H9 (cell line): ENCODE results near the gene APAF1. TPM values are rescaled to one million over a fixed set of nuclear protein-coding genes. Genes with fewer than 3 reads are reported as not detected.

ENCODE experiments used
- DNase-seq: peaks from one replicate; pipeline ENCODE4 v3.0.0-alpha.2; 2017
- H2AFZ ChIP-seq: one replicate; pipeline ENCODE4 v1.6.1; 2013; ENCODE audit warnings: mild to moderate bottlenecking, low read length, control low read depth, moderate library complexity
- H2AK5ac ChIP-seq: 2 replicates; pipeline ENCODE4 v1.6.1; 2013; ENCODE audit warnings: low read length, control low read depth, mixed read lengths; ENCODE audit not compliant: insufficient read length
- H2BK120ac ChIP-seq: one replicate; pipeline ENCODE4 v1.6.1; 2013; ENCODE audit warnings: low read depth, mild to moderate bottlenecking, low read length, control low read depth, inconsistent platforms; ENCODE audit not compliant: poor library complexity, severe bottlenecking
- H2BK12ac ChIP-seq: 2 replicates; pipeline ENCODE4 v1.6.1; 2013; ENCODE audit warnings: low read length, control low read depth, mixed read lengths, low read depth; ENCODE audit not compliant: insufficient read length
- H2BK15ac ChIP-seq: 2 replicates; pipeline ENCODE4 v1.6.1; 2013; ENCODE audit warnings: low read depth, low read length, control low read depth
- H2BK20ac ChIP-seq: one replicate; pipeline ENCODE4 v1.6.1; 2013; ENCODE audit warnings: low read depth, mild to moderate bottlenecking, low read length, control low read depth, inconsistent platforms; ENCODE audit not compliant: poor library complexity, severe bottlenecking
- H2BK5ac ChIP-seq: 2 replicates; pipeline ENCODE4 v1.6.1; 2013; ENCODE audit warnings: low read length, control low read depth, mixed read lengths; ENCODE audit not compliant: insufficient read length
- H3K14ac ChIP-seq: 2 replicates; pipeline ENCODE4 v1.6.1; 2013; ENCODE audit warnings: low read length, control low read depth; ENCODE audit not compliant: insufficient read depth
- H3K18ac ChIP-seq: 2 replicates; pipeline ENCODE4 v1.6.1; 2013; ENCODE audit warnings: low read depth, mild to moderate bottlenecking, mixed read lengths, low read length, control low read depth; ENCODE audit not compliant: insufficient read length
- H3K23ac ChIP-seq: 2 replicates; pipeline ENCODE4 v1.6.1; 2013; ENCODE audit warnings: low read length, control low read depth, mixed read lengths, low read depth; ENCODE audit not compliant: insufficient read length
- H3K23me2 ChIP-seq: 2 replicates; pipeline ENCODE4 v1.6.1; 2013; ENCODE audit warnings: low read depth, mild to moderate bottlenecking, mixed read lengths, low read length, control low read depth; ENCODE audit not compliant: insufficient read length, poor library complexity, severe bottlenecking
- H3K27ac ChIP-seq: 2 replicates; pipeline ENCODE4 v1.5.1; 2013; ENCODE audit warnings: low read length, control low read depth, mixed read lengths, low read depth; ENCODE audit not compliant: insufficient read length
- H3K27me3 ChIP-seq: 2 replicates; pipeline ENCODE4 v1.6.1; 2013; ENCODE audit warnings: low read length, control low read depth, inconsistent platforms; ENCODE audit not compliant: insufficient read depth
- H3K4ac ChIP-seq: 2 replicates; pipeline ENCODE4 v1.6.1; 2013; ENCODE audit warnings: low read depth, mild to moderate bottlenecking, control low read depth, inconsistent platforms, low read length, moderate library complexity
- H3K4me1 ChIP-seq: 2 replicates; pipeline ENCODE4 v1.6.1; 2013; ENCODE audit warnings: low read length, control low read depth, inconsistent platforms; ENCODE audit not compliant: insufficient read depth
- H3K4me2 ChIP-seq: 2 replicates; pipeline ENCODE4 v1.6.1; 2013; ENCODE audit warnings: low read length, control low read depth, mixed read lengths; ENCODE audit not compliant: insufficient read length, insufficient read depth
- H3K56ac ChIP-seq: 2 replicates; pipeline ENCODE4 v1.6.1; 2013; ENCODE audit warnings: low read depth, mild to moderate bottlenecking, mixed read lengths, low read length, control low read depth; ENCODE audit not compliant: insufficient read length
- H3K79me1 ChIP-seq: 2 replicates; pipeline ENCODE4 v1.6.1; 2013; ENCODE audit warnings: low read depth, mild to moderate bottlenecking, moderate library complexity, low read length, control low read depth, inconsistent platforms; ENCODE audit not compliant: insufficient read depth, poor library complexity, severe bottlenecking
- H3K79me2 ChIP-seq: 2 replicates; pipeline ENCODE4 v1.6.1; 2013; ENCODE audit warnings: low read length, control low read depth, inconsistent platforms; ENCODE audit not compliant: insufficient read depth
- H3K9ac ChIP-seq: 2 replicates; pipeline ENCODE4 v1.6.1; 2013; ENCODE audit warnings: low read length, control low read depth, mixed read lengths; ENCODE audit not compliant: insufficient read length; ENCODE audit errors: extremely low read depth
- H3K9me3 ChIP-seq: one replicate; pipeline ENCODE4 v1.6.1; 2013; ENCODE audit warnings: low read depth, low read length, inconsistent platforms; ENCODE audit not compliant: control insufficient read depth
- H3T11ph ChIP-seq: one replicate; pipeline ENCODE4 v1.6.1; 2013; ENCODE audit warnings: mild to moderate bottlenecking, low read length, control low read depth, inconsistent platforms
- H4K20me1 ChIP-seq: one replicate; pipeline ENCODE4 v1.6.1; 2013; ENCODE audit not compliant: control insufficient read depth, insufficient read length, insufficient read depth
- H4K5ac ChIP-seq: 2 replicates; pipeline ENCODE4 v1.6.1; 2013; ENCODE audit warnings: low read depth, mild to moderate bottlenecking, mixed read lengths, low read length, control low read depth; ENCODE audit not compliant: insufficient read length
- H4K8ac ChIP-seq: replicated peaks from 2 replicates; pipeline ENCODE4 v1.6.1; 2013; ENCODE audit warnings: low read length, control low read depth, mixed read lengths, low read depth; ENCODE audit not compliant: insufficient read length
- H4K91ac ChIP-seq: 2 replicates; pipeline ENCODE4 v1.6.1; 2013; ENCODE audit warnings: low read depth, mild to moderate bottlenecking, moderate library complexity, mixed read lengths, low read length, control low read depth; ENCODE audit not compliant: insufficient read length
- H3K27ac Mint-ChIP-seq, 3 experiments: 2 replicates in 2 of 3; 3 replicates in 1 of 3; pipeline ENCODE4 v1.8.0; 2020 to 2021; ENCODE audit warnings: mixed read lengths in 3 of 3, mild to moderate bottlenecking in 1 of 3, moderate library complexity in 1 of 3
- H3K27me3 Mint-ChIP-seq: 2 replicates; pipeline ENCODE4 v1.8.0; 2021; ENCODE audit warnings: low read depth, mild to moderate bottlenecking, moderate library complexity, mixed read lengths
- H3K36me3 Mint-ChIP-seq, 3 experiments: 2 replicates in 2 of 3; 3 replicates in 1 of 3; pipeline ENCODE4 v1.8.0; 2020 to 2021; ENCODE audit warnings: low read depth in 3 of 3, mixed read lengths in 3 of 3; ENCODE audit not compliant: insufficient read depth in 1 of 3
- H3K4me1 Mint-ChIP-seq, 2 experiments: 2 replicates each; pipeline ENCODE4 v1.8.0; 2020; ENCODE audit warnings: mixed read lengths in 2 of 2
- H3K4me3 Mint-ChIP-seq, 2 experiments: 2 replicates in 1 of 2; 3 replicates in 1 of 2; pipeline ENCODE4 v1.8.0; 2020 to 2021; ENCODE audit warnings: mild to moderate bottlenecking in 2 of 2, mixed read lengths in 2 of 2, moderate library complexity in 1 of 2
- H3K9me3 Mint-ChIP-seq, 2 experiments: 2 replicates in 1 of 2; 3 replicates in 1 of 2; pipeline ENCODE4 v1.8.0; 2020; ENCODE audit warnings: mild to moderate bottlenecking in 2 of 2, mixed read lengths in 2 of 2, moderate library complexity in 1 of 2
- CTCF ChIP-seq: fragments of 200-600 bp; sonication (generic); conservative IDR thresholded peaks from 3 replicates; pipeline ENCODE4 v1.8.0; 2021; ENCODE audit warnings: antibody characterized with exemption, mild to moderate bottlenecking
- WGBS: extraction: QIAGEN DNeasy Blood & Tissue Kit; methylation state at CpG from one replicate; pipeline ENCODE4 v1.1.7; 2013; ENCODE audit warnings: missing lambda C conversion rate, low lambda C conversion rate, mixed read lengths; ENCODE audit not compliant: insufficient read length; ENCODE audit errors: extremely low coverage; 5-methylcytosine and 5-hydroxymethylcytosine counted together
- total RNA-seq: library from RNA; stranded (reverse); gene quantifications from 2 replicates; pipeline ENCODE4 v1.2.1, GENCODE V29; 2021

The APAF1 gene
- total RNA-seq, 1 experiment from 2014 or later, result 16.5 TPM

- H3K23me2 ChIP-seq, result no peaks in the 10 kb centered on the region
- no peak for TF ChIP-seq CTCF
- H4K8ac ChIP-seq, result no peak overlapping the region
- Mint-ChIP-seq H3K9me3 (no peaks in the 10 kb centered on the region), H3K27ac (no peak overlapping the region), H3K4me1 (peaks cover 24 to 30% of the 10 kb centered on the region in 2 experiments), H3K36me3 (no peaks in the 10 kb centered on the region), H3K27me3 (peaks cover 6% of the 10 kb centered on the region), H3K4me3 (no peak overlapping the region)
- H4K5ac ChIP-seq, result no peak overlapping the region
- no peak overlapping the region for H2BK5ac ChIP-seq
- no peak overlapping the region for H3T11ph ChIP-seq
- H3K9me3 ChIP-seq, result no peaks in the 10 kb centered on the region
- H2BK12ac ChIP-seq, result no peak overlapping the region
- H3K56ac ChIP-seq, result no peak overlapping the region
- no peak overlapping the region for H3K4ac ChIP-seq
- WGBS, result no CpG with 5 or more reads among the region's 2 CpGs
- H2AFZ ChIP-seq, result no peak overlapping the region
- H3K79me2 ChIP-seq, result no peaks in the 10 kb centered on the region
- H3K79me1 ChIP-seq, result no peaks in the 10 kb centered on the region
- no peak overlapping the region for H3K18ac ChIP-seq
- H2AK5ac ChIP-seq, result no peak overlapping the region
- no peak overlapping the region for H2BK120ac ChIP-seq
- no peak overlapping the region for H3K14ac ChIP-seq
- DNase-seq, result no peak
- H2BK15ac ChIP-seq, result no peak overlapping the region
- peaks cover 3% of the 10 kb centered on the region; the same call in 1 of the 2 replicates for H3K4me1 ChIP-seq
- H3K27ac ChIP-seq, result no peak overlapping the region
- H3K23ac ChIP-seq, result no peak overlapping the region
- H3K9ac ChIP-seq, result no peak overlapping the region
- H2BK20ac ChIP-seq, result no peak overlapping the region
- no peaks in the 10 kb centered on the region for H3K27me3 ChIP-seq
- H4K20me1 ChIP-seq, result no peaks in the 10 kb centered on the region
- no peak overlapping the region for H3K4me2 ChIP-seq
- H4K91ac ChIP-seq, result no peak overlapping the region
These were observed 93.4 kb downstream of the APAF1 start for GRCh38 chr12:98738539-98738938.
